Measurements from ENCODE around the gene DENND6B. TPM values are rescaled to one million over a fixed set of nuclear protein-coding genes. Genes with fewer than 3 reads are reported as not detected.

Gene DENND6B
- total and polyA plus RNA-seq, 2 experiments from 2014 or later = 0.71 to 1.3 TPM

DNA sequence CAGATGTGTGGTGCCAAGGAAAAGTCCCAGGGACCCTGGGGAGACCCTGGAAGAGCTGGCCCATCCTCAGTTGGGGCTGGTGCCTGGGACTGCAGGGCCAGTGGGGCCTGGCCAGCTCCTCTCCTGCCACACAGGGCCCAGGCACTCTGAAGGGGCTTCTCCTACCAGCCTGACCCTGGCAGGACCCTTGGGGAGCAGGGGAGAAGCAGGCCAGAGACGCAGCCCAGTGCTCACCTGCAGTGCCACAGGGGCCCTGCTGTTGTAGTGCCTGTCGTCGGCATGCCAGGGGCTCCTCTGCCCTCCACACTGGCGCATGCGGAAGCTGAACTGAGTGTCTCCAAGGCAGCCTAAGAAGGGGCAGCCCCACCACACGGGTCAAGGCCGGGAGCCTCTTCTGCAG is 9.1 kb downstream of the DENND6B start:
- Mint-ChIP-seq H3K4me1 (peaks cover 6% of the 10 kb centered on the region), H3K4me3 (no peak overlapping the region), H3K9me3 (no peaks in the 10 kb centered on the region), H3K36me3 (ENCODE audit: low read depth) (no peaks in the 10 kb centered on the region; the same call in 2 of the 3 replicates), H3K27ac (no peak overlapping the region), H3K27me3 (ENCODE audit: insufficient read depth, low read depth, poor library complexity) (peaks cover 7% of the 10 kb centered on the region)
- no peaks in the 10 kb centered on the region for H3K79me2 ChIP-seq (replicated peaks; ENCODE audit: insufficient read depth)
- no peak for TF ChIP-seq EZH2phosphoT487 (IDR thresholded peaks at IDR 0.05; ENCODE audit: unreplicated experiment)
- TF ChIP-seq, protein P1, sequence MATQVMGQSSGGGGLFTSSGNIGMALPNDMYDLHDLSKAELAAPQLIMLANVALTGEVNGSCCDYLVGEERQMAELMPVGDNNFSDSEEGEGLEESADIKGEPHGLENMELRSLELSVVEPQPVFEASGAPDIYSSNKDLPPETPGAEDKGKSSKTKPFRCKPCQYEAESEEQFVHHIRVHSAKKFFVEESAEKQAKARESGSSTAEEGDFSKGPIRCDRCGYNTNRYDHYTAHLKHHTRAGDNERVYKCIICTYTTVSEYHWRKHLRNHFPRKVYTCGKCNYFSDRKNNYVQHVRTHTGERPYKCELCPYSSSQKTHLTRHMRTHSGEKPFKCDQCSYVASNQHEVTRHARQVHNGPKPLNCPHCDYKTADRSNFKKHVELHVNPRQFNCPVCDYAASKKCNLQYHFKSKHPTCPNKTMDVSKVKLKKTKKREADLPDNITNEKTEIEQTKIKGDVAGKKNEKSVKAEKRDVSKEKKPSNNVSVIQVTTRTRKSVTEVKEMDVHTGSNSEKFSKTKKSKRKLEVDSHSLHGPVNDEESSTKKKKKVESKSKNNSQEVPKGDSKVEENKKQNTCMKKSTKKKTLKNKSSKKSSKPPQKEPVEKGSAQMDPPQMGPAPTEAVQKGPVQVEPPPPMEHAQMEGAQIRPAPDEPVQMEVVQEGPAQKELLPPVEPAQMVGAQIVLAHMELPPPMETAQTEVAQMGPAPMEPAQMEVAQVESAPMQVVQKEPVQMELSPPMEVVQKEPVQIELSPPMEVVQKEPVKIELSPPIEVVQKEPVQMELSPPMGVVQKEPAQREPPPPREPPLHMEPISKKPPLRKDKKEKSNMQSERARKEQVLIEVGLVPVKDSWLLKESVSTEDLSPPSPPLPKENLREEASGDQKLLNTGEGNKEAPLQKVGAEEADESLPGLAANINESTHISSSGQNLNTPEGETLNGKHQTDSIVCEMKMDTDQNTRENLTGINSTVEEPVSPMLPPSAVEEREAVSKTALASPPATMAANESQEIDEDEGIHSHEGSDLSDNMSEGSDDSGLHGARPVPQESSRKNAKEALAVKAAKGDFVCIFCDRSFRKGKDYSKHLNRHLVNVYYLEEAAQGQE (IDR thresholded peaks at IDR 0.05; ENCODE audit: unreplicated experiment) = no peak
- TF ChIP-seq STAT1 (IDR thresholded peaks at IDR 0.05; ENCODE audit: unreplicated experiment) = no peak
- no peak for TF ChIP-seq CREB1 (CRISPR knock-in tag; IDR thresholded peaks at IDR 0.05; ENCODE audit: low read depth)
- TF ChIP-seq ZNF331 (CRISPR knock-in tag; IDR thresholded peaks at IDR 0.05; ENCODE audit: low read depth) = no peak
- TF ChIP-seq NANOG (IDR thresholded peaks at IDR 0.05; ENCODE audit: borderline replicate concordance) = no peak
- TF ChIP-seq, protein P2, sequence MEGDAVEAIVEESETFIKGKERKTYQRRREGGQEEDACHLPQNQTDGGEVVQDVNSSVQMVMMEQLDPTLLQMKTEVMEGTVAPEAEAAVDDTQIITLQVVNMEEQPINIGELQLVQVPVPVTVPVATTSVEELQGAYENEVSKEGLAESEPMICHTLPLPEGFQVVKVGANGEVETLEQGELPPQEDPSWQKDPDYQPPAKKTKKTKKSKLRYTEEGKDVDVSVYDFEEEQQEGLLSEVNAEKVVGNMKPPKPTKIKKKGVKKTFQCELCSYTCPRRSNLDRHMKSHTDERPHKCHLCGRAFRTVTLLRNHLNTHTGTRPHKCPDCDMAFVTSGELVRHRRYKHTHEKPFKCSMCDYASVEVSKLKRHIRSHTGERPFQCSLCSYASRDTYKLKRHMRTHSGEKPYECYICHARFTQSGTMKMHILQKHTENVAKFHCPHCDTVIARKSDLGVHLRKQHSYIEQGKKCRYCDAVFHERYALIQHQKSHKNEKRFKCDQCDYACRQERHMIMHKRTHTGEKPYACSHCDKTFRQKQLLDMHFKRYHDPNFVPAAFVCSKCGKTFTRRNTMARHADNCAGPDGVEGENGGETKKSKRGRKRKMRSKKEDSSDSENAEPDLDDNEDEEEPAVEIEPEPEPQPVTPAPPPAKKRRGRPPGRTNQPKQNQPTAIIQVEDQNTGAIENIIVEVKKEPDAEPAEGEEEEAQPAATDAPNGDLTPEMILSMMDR (conservative IDR thresholded peaks at IDR 0.05; ENCODE audit: low read depth in 2 of 2) = no peak
- TF ChIP-seq POLR2AphosphoS5 (IDR thresholded peaks at IDR 0.05; ENCODE audit: low read depth) = no peak
- TF ChIP-seq JUNB (IDR thresholded peaks at IDR 0.05; ENCODE audit: unreplicated experiment) = no peak
- TF ChIP-seq, protein P3, sequence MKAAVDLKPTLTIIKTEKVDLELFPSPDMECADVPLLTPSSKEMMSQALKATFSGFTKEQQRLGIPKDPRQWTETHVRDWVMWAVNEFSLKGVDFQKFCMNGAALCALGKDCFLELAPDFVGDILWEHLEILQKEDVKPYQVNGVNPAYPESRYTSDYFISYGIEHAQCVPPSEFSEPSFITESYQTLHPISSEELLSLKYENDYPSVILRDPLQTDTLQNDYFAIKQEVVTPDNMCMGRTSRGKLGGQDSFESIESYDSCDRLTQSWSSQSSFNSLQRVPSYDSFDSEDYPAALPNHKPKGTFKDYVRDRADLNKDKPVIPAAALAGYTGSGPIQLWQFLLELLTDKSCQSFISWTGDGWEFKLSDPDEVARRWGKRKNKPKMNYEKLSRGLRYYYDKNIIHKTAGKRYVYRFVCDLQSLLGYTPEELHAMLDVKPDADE (IDR thresholded peaks at IDR 0.05) = no peak
- no peak for TF ChIP-seq EZH2 (IDR thresholded peaks at IDR 0.05; ENCODE audit: low read depth, unreplicated experiment)
- no peak for TF ChIP-seq ZNF114 (CRISPR knock-in tag; IDR thresholded peaks at IDR 0.05)
- TF ChIP-seq, protein P4, sequence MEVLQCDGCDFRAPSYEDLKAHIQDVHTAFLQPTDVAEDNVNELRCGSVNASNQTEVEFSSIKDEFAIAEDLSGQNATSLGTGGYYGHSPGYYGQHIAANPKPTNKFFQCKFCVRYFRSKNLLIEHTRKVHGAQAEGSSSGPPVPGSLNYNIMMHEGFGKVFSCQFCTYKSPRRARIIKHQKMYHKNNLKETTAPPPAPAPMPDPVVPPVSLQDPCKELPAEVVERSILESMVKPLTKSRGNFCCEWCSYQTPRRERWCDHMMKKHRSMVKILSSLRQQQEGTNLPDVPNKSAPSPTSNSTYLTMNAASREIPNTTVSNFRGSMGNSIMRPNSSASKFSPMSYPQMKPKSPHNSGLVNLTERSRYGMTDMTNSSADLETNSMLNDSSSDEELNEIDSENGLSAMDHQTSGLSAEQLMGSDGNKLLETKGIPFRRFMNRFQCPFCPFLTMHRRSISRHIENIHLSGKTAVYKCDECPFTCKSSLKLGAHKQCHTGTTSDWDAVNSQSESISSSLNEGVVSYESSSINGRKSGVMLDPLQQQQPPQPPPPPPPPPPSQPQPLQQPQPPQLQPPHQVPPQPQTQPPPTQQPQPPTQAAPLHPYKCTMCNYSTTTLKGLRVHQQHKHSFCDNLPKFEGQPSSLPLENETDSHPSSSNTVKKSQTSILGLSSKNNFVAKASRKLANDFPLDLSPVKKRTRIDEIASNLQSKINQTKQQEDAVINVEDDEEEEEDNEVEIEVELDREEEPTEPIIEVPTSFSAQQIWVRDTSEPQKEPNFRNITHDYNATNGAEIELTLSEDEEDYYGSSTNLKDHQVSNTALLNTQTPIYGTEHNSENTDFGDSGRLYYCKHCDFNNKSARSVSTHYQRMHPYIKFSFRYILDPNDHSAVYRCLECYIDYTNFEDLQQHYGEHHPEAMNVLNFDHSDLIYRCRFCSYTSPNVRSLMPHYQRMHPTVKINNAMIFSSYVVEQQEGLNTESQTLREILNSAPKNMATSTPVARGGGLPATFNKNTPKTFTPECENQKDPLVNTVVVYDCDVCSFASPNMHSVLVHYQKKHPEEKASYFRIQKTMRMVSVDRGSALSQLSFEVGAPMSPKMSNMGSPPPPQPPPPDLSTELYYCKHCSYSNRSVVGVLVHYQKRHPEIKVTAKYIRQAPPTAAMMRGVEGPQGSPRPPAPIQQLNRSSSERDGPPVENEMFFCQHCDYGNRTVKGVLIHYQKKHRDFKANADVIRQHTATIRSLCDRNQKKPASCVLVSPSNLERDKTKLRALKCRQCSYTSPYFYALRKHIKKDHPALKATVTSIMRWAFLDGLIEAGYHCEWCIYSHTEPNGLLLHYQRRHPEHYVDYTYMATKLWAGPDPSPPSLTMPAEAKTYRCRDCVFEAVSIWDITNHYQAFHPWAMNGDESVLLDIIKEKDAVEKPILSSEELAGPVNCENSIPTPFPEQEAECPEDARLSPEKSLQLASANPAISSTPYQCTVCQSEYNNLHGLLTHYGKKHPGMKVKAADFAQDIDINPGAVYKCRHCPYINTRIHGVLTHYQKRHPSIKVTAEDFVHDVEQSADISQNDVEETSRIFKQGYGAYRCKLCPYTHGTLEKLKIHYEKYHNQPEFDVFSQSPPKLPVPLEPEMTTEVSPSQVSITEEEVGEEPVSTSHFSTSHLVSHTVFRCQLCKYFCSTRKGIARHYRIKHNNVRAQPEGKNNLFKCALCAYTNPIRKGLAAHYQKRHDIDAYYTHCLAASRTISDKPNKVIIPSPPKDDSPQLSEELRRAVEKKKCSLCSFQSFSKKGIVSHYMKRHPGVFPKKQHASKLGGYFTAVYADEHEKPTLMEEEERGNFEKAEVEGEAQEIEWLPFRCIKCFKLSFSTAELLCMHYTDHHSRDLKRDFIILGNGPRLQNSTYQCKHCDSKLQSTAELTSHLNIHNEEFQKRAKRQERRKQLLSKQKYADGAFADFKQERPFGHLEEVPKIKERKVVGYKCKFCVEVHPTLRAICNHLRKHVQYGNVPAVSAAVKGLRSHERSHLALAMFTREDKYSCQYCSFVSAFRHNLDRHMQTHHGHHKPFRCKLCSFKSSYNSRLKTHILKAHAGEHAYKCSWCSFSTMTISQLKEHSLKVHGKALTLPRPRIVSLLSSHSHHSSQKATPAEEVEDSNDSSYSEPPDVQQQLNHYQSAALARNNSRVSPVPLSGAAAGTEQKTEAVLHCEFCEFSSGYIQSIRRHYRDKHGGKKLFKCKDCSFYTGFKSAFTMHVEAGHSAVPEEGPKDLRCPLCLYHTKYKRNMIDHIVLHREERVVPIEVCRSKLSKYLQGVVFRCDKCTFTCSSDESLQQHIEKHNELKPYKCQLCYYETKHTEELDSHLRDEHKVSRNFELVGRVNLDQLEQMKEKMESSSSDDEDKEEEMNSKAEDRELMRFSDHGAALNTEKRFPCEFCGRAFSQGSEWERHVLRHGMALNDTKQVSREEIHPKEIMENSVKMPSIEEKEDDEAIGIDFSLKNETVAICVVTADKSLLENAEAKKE (CRISPR knock-in tag; IDR thresholded peaks at IDR 0.05) = no peak
- DNase-seq (ENCODE audit: low spot score) = no peak
- H3K27me3 ChIP-seq (ENCODE audit: insufficient read depth) = no peaks in the 10 kb centered on the region
- no peak overlapping the region for H3K4me2 ChIP-seq
- no peak for ATAC-seq
- H3K36me3 ChIP-seq (ENCODE audit: insufficient read depth) = no peaks in the 10 kb centered on the region
- no peak overlapping the region for H3K4me3 ChIP-seq
- no peak overlapping the region for H3K27ac ChIP-seq (ENCODE audit: low read depth)
- H3K9me2 ChIP-seq (ENCODE audit: insufficient read depth) = no peaks in the 10 kb centered on the region
- no peaks in the 10 kb centered on the region for H3F3A ChIP-seq (replicated peaks; ENCODE audit: low read depth)
- H3K4me1 ChIP-seq (ENCODE audit: insufficient read depth) = no peaks in the 10 kb centered on the region
- H4K20me1 ChIP-seq (replicated peaks; ENCODE audit: insufficient read depth) = no peaks in the 10 kb centered on the region
- no peak overlapping the region for H2AFZ ChIP-seq

All from GM23338 (cell line).